Skin epidermis (tissue), 12 donors: ENCODE data around the gene EEF2K.
A peak's percentile ranks its signal among the peaks of the same experiment; 100 is the strongest.

Source experiments
- H3K27ac ChIP-seq, 21 experiments: fragments of 200-600 bp; sonication (generic) in 11 of 21; one replicate each; pipeline ENCODE4 v1.5.0; 2020; ENCODE audit warnings: mild to moderate bottlenecking in 3 of 21, inconsistent platforms in 2 of 21, moderate library complexity in 2 of 21
- H3K4me3 ChIP-seq, 7 experiments: fragments of 200-600 bp; sonication (generic) in 2 of 7; one replicate each; pipeline ENCODE4 v1.5.0; 2020; ENCODE audit warnings: inconsistent platforms in 2 of 7, mild to moderate bottlenecking in 2 of 7, moderate library complexity in 1 of 7

Gene EEF2K

GRCh38 chr16:22232277-22233036, 26.4 kb downstream of the EEF2K start:
- H3K27ac ChIP-seq, result peak overlapping the region in 16 of 21 experiments; percentile 4 to 71 (median 50)
- no peak overlapping the region for H3K4me3 ChIP-seq

DNA sequence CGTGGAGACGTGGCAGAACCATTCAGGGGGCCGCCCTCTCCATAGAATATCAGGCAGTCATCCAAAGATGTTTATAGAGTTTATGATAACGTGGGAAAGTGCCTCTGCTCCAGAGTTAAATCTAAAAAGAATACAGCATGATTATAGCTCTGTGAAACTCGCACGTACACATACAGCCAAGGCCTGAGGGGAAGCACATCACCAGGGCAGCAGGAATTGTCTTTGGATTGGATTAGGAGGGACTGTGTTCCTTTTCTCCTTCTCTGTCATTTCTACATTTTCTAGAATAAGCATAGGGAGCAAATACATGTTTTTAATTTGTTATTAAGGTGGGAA, 26.9 kb downstream of the EEF2K start:
- peak overlapping the region in 15 of 21 experiments; percentile 24 to 71 (median 50) for H3K27ac ChIP-seq
- H3K4me3 ChIP-seq, result no peak overlapping the region

DNA sequence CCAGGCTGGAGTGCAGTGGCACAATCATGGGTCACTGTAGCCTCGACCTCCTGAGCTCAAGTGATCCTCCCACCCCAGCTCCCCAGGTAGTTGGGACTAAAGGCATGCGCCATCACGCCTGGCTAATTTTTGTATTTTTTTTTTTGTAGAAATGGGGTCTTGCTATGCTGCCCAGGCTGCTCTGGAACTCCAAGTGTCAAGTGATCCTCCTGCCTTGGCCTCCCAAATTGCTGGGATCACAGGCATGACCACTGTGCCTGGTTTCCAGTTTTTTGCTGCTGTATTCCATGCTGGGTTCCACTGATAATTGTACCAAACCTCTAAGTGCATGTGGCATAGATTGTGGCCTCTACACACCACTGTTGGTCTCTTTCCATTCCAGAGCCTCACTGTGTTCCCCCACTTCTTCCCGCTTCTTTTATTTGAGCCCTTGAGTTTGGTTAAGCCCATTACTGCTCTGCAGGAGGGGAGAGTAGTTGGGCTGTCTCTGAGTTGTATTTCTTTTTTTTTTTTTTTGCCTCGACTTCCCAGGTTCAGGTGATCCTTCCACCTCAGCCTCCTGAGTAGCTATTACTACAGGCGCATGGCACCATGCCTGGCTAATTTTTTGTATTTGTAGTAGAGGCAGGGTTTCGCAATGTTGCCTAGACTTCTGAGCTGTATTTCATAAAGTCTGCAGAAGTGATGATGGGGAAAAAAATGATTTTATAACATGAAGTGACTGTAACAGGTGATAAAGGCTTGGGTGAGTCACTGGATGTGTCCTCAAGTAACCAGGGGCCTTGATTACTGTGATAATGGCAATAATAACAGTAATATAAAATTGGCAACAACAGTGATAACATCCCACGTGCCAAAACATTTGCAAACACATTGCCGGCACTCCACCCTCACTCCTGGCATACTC, 30.0 kb downstream of the EEF2K start:
- H3K27ac ChIP-seq, result peak overlapping the region in 5 of 21 experiments; percentile 25 to 63 (median 37)
- H3K4me3 ChIP-seq, result no peak overlapping the region

- Histone ChIP-seq H3K27ac (peak overlapping the region in 12 of 21 experiments; percentile 1 to 83 (median 61)), H3K4me3 (no peak overlapping the region)
Observed at GRCh38 chr16:22239131-22239805, 33.2 kb downstream of the EEF2K start.

GRCh38 chr16:22240023-22240710, 34.1 kb downstream of the EEF2K start:
- Histone ChIP-seq H3K27ac (peak overlapping the region in 18 of 21 experiments; percentile 13 to 83 (median 59)), H3K4me3 (no peak overlapping the region)

DNA sequence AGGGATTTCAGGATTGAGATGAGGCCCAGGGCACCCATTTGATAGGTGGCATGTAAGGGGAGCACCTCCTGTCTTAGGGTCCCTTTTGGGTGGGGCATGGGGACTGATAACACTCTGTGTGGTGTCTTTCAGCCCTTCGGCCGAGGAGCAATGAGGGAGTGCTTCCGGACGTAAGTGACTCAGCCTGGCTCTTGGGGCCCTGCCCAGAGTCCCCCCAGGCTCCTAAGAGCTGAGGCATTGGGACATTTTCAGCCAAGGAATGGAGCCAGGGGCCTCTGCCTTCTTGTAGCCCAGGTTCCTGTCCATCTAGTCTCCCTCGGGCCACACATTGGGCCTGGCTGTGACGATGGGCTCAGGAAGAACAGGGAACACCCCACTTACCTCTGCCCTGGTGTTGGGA, 44.4 kb downstream of the EEF2K start:
- H3K4me3 ChIP-seq, result no peak overlapping the region
- peak overlapping the region in 2 of 21 experiments; percentile 1 to 27 for H3K27ac ChIP-seq

- Histone ChIP-seq H3K27ac (no peak overlapping the region), H3K4me3 (no peak overlapping the region)
Observed at GRCh38 chr16:22252317-22252716, 46.2 kb downstream of the EEF2K start.

GRCh38 chr16:22253272-22253671, 47.2 kb downstream of the EEF2K start:
- Histone ChIP-seq H3K27ac (no peak overlapping the region), H3K4me3 (no peak overlapping the region)

DNA sequence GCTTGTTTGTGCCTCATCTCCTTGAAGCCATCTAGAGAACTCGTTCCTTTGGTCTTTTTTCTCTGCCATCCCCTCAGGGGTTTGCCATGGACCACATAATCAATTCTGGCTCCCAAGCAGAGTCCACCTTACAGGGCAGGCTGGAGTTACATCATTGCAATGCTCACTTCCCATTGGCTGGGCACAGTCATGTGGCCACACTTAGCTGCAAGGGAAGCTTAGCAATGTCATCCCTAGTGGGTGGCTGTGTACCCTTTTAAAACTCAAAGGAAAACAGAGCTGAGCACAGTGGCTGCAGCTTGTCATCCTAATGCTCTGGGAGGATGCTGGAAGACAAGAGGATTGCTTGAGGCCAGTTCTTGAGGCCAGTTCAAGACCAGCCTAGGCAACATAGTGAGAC, 49.3 kb downstream of the EEF2K start:
- H3K27ac ChIP-seq, result no peak overlapping the region
- H3K4me3 ChIP-seq, result no peak overlapping the region

GRCh38 chr16:22257440-22257839, 51.4 kb downstream of the EEF2K start:
- Histone ChIP-seq H3K4me3 (no peak overlapping the region), H3K27ac (no peak overlapping the region)

DNA sequence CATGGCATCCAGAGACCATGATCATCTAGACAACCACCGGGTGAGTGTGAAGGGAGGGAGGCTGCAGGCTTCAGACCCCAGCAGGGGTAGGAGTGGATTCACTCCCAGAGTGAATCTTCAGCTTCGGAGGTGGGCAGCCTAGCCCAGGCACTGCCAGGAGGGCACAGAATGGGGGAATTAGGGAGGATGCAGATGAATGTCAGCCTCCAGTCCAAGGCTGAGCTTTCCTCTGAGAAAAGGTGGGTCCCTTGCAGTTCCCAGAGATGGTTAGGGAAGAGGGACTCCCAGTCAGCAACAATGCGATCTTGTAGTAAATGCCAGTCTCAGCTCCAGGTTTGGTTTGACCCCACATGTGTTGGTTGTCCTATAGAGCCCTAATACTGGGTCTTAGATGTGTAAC, 54.4 kb downstream of the EEF2K start:
- Histone ChIP-seq H3K27ac (no peak overlapping the region), H3K4me3 (no peak overlapping the region)

DNA sequence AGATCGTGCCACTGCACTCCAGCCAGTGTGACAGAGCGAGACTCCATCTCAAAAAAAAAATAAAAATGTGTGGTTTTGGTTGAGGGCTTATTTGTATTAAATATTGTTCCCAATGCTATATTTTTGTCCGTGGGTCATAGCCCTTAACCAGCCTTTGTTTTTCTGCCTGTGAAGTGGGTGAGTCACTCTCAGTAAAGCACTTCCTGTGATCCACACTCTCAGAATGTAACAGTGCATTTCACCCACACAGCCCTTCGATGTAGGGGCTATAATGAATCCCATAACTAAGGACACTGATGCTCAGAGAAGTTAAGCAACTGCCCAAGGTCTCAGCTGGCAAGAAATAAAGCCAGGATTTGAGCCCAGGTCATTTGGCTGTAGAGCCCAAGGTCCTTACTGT, 56.4 kb downstream of the EEF2K start:
- no peak overlapping the region for H3K4me3 ChIP-seq
- H3K27ac ChIP-seq, result peak overlapping the region in 1 of 21 experiments; percentile 8

DNA sequence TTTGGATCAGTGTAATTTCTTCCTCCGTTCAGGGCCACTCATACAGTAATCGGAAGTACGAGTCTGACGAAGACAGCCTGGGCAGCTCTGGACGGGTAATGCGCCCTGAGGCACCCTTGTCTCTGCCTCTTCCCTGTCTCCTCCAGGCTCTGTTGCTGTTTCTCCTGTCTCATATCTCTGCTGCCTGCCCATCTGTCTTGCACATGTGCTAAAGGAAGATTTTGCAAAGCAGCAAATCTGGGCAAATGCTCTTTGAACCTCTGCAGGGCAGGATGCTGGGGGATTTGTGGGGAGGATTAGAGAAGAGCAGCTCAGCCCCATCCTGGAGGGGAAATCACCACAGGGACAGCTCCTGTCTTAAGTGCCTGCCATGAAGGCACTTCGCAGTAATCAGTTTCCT, 58.7 kb downstream of the EEF2K start:
- peak overlapping the region in 1 of 21 experiments; percentile 0 for H3K27ac ChIP-seq
- H3K4me3 ChIP-seq, result no peak overlapping the region

DNA sequence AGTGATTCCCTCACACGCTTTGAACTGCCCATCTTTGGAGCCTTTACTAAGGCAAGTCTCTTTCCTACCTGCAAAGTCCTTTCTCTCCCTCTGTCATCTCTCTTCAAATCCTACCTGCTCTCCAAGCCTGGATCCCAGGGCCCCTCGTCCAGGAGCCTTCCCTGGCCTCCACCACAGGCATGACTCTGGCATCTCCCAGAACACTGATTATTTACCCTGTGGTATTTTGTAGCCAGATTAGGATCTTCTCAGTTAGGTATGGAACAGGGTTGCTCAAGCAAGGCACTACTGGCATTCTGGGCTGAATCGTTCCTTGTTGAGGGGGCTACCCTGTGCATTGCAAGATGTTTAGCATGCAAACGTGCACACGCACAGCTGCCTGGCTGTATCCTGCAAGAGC, 59.3 kb downstream of the EEF2K start:
- H3K27ac ChIP-seq, result no peak overlapping the region
- no peak overlapping the region for H3K4me3 ChIP-seq

GRCh38 chr16:22266546-22266945, 60.5 kb downstream of the EEF2K start:
- H3K27ac ChIP-seq, result no peak overlapping the region

GRCh38 chr16:22267764-22268163, 61.7 kb downstream of the EEF2K start:
- H3K4me3 ChIP-seq, result no peak overlapping the region
- H3K27ac ChIP-seq, result no peak overlapping the region

More at GRCh38 chr16:22266546-22266945, 60.5 kb downstream of the EEF2K start:
- no peak overlapping the region for H3K4me3 ChIP-seq

DNA sequence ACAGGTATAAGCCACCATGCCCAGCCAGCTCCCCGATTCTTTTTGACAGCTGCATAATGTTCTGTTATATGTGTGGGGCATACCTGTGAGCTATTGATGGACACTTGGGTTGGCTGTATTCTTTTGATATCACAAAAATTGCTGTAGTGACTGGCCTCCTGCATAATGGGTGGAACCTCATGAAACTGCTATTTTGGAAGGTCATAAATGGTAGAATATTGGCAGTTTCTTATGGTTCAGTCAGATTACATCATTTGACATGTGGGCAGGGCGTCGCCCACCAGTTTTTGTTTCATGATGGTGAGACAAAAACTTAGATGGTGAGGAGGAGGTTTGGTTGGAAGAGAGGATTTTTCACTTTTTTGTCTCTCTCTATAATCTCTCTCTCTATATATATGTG, 64.4 kb downstream of the EEF2K start:
- H3K4me3 ChIP-seq, result no peak overlapping the region

DNA sequence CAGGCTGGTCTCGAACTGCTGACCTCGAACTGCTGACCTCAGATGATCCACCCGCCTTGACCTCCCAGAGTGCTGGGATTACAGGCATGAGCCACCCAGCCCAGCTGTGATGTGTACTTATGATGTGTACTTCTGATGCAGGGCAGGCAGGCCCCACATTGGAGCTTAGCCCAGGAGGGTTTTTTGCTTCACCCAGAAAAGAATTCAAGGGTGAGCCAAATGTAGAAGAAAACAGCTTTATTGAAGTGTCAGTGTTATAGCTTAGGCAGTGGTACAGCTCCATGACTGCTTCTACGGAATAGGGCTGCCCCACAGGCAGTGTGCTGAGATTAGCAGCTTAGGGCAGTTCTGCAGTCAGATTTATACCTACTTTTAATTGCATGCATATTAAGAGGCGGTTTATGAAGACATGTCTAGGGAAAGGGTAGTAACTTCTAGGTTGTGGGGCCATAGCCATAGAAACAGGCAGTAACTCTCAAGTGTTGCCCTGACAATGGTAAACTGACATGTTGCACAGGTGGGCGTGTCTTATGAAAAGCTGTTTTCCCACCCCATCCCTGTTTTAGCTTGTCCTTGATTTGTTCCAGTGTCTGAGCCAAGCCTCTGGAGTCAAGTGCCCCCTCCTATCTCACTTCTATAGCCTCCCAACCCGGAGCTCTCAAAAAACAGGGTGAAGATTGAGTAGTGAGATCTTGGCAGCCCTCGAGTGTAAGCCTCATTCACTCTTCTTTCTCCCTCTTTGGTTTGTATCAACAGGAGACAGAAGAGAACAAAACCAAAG, 67.0 kb downstream of the EEF2K start:
- H3K27ac ChIP-seq, result no peak overlapping the region

More for the DNA sequence above, 64.4 kb downstream of the EEF2K start:
- no peak overlapping the region for H3K27ac ChIP-seq

DNA sequence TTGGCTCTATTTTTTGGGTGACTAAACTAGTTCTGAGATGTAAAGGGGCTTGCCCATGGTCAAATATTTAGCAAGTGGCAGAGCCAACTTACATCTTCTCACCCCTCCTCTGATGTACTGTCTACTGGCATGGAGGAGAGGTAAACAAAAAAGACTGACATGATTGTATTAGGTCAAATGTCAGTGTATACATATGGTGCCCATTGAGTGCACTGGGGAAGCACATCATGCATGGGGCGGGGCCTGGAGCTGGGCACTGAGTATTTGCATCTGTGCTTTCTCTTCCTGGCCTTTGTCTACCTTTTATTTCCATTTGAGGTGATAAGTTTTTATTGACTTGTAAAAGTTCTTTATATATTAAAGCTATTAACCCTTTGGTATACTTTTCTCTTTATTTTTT, 68.8 kb downstream of the EEF2K start:
- Histone ChIP-seq H3K4me3 (no peak overlapping the region), H3K27ac (no peak overlapping the region)

More for the DNA sequence above, 67.0 kb downstream of the EEF2K start:
- no peak overlapping the region for H3K4me3 ChIP-seq
